GM12892 (cell line): Measurements from ENCODE around the gene CFAP299.

Experiments
- DNase-seq: peaks from one replicate; pipeline ENCODE4 v3.0.0; 2011; ENCODE audit not compliant: insufficient read length
- FAIRE-seq: peaks from 2 replicates; lab custom pipeline; 2011; peaks lifted over from hg19 to GRCh38; lab: Jason Lieb, UNC
- POLR2A ChIP-seq: IDR thresholded peaks from 2 replicates; pipeline ENCODE4 v1.6.1; 2011; ENCODE audit warnings: low read depth, low read length, control low read depth
- POLR2AphosphoS5 ChIP-seq: IDR thresholded peaks from 2 replicates; pipeline ENCODE4 v1.6.1; 2011; ENCODE audit warnings: low read depth, low read length, control low read depth
- TAF1 ChIP-seq: IDR thresholded peaks from 2 replicates; pipeline ENCODE4 v1.6.1; 2011; ENCODE audit warnings: low read depth, mild to moderate bottlenecking, control low read depth, low read length, borderline replicate concordance

CFAP299 gene

GRCh38 chr4:80916770-80917169 is 581.2 kb downstream of the CFAP299 start:
- FAIRE-seq: no peak

GRCh38 chr4:80918004-80918403 is 582.5 kb downstream of the CFAP299 start:
- FAIRE-seq (no peak), DNase-seq (no peak)
- TF ChIP-seq TAF1: no peak
- no peak for TF ChIP-seq POLR2A
- TF ChIP-seq POLR2AphosphoS5: no peak

More at GRCh38 chr4:80916770-80917169, 581.2 kb downstream of the CFAP299 start:
- TF ChIP-seq TAF1: no peak
- TF ChIP-seq POLR2A: no peak
- no peak for TF ChIP-seq POLR2AphosphoS5
- no peak for DNase-seq

GRCh38 chr4:80921441-80921840 is 585.9 kb downstream of the CFAP299 start:
- no peak for TF ChIP-seq TAF1
- no peak for DNase-seq
- FAIRE-seq: no peak

GRCh38 chr4:80922941-80923340 is 587.4 kb downstream of the CFAP299 start:
- DNase-seq (no peak), FAIRE-seq (no peak)
- TF ChIP-seq POLR2A (no peak), TAF1 (no peak), POLR2AphosphoS5 (no peak)

- no peak for TF ChIP-seq TAF1
- TF ChIP-seq POLR2AphosphoS5: no peak
- no peak for TF ChIP-seq POLR2A
- DNase-seq: no peak
- peak; percentile 42 for FAIRE-seq
Observed at GRCh38 chr4:80925293-80925692, 589.8 kb downstream of the CFAP299 start.

- no peak for FAIRE-seq
- DNase-seq: no peak
- TF ChIP-seq POLR2AphosphoS5: no peak
- TF ChIP-seq POLR2A: no peak
- TF ChIP-seq TAF1: no peak
Observed at GRCh38 chr4:80926446-80926845, 590.9 kb downstream of the CFAP299 start.

- FAIRE-seq (no peak), DNase-seq (no peak)
- TF ChIP-seq TAF1 (no peak), POLR2AphosphoS5 (no peak), POLR2A (no peak)
Observed at GRCh38 chr4:80926891-80927290, 591.4 kb downstream of the CFAP299 start.

- TF ChIP-seq TAF1 (no peak), POLR2AphosphoS5 (no peak), POLR2A (no peak)
- DNase-seq: no peak
- no peak for FAIRE-seq
Observed at GRCh38 chr4:80927420-80927819, 591.9 kb downstream of the CFAP299 start.

- no peak for TF ChIP-seq TAF1
- no peak for TF ChIP-seq POLR2AphosphoS5
- no peak for TF ChIP-seq POLR2A
- no peak for FAIRE-seq
Observed at GRCh38 chr4:80931631-80932081, 596.1 kb downstream of the CFAP299 start.

GRCh38 chr4:80948141-80948540 is 612.6 kb downstream of the CFAP299 start:
- FAIRE-seq: no peak
- no peak for TF ChIP-seq TAF1
- no peak for TF ChIP-seq POLR2A
- no peak for TF ChIP-seq POLR2AphosphoS5
- DNase-seq: no peak

More at GRCh38 chr4:80931631-80932081, 596.1 kb downstream of the CFAP299 start:
- no peak for DNase-seq

GRCh38 chr4:80948995-80949394 is 613.5 kb downstream of the CFAP299 start:
- TF ChIP-seq POLR2AphosphoS5: no peak
- no peak for TF ChIP-seq POLR2A
- no peak for TF ChIP-seq TAF1
- peak; percentile 21 for FAIRE-seq
- no peak for DNase-seq

- TF ChIP-seq TAF1: no peak
- no peak for TF ChIP-seq POLR2A
- no peak for TF ChIP-seq POLR2AphosphoS5
- no peak for DNase-seq
- no peak for FAIRE-seq
Observed at GRCh38 chr4:80956421-80956820, 620.9 kb downstream of the CFAP299 start.
